Measurements from ENCODE around the gene C1orf35. TPM values are rescaled to one million over a fixed set of nuclear protein-coding genes. Genes with fewer than 3 reads are reported as not detected.

Gene C1orf35
- total RNA-seq, 2 donors from 2014 or later, result 9.1 to 9.7 TPM

GRCh38 chr1:228097333-228098081 is 5.6 kb downstream of the C1orf35 start:
- DNase-seq (ENCODE audit: low spot score) (no peak), ATAC-seq (ENCODE audit: insufficient number of reproducible peaks, low FRiP score, low read depth) (no peak)
- H3K4me1 ChIP-seq (ENCODE audit: control insufficient read depth in 1 of 2, low read depth in 2 of 2), result peaks cover 5 to 24% of the 10 kb centered on the region in 2 donors
- no peak overlapping the region for H3K4me3 ChIP-seq
- TF ChIP-seq, protein P1, sequence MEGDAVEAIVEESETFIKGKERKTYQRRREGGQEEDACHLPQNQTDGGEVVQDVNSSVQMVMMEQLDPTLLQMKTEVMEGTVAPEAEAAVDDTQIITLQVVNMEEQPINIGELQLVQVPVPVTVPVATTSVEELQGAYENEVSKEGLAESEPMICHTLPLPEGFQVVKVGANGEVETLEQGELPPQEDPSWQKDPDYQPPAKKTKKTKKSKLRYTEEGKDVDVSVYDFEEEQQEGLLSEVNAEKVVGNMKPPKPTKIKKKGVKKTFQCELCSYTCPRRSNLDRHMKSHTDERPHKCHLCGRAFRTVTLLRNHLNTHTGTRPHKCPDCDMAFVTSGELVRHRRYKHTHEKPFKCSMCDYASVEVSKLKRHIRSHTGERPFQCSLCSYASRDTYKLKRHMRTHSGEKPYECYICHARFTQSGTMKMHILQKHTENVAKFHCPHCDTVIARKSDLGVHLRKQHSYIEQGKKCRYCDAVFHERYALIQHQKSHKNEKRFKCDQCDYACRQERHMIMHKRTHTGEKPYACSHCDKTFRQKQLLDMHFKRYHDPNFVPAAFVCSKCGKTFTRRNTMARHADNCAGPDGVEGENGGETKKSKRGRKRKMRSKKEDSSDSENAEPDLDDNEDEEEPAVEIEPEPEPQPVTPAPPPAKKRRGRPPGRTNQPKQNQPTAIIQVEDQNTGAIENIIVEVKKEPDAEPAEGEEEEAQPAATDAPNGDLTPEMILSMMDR (IDR thresholded peaks at IDR 0.05), result no peak
- H3K9me3 ChIP-seq, result peaks cover 9% of the 10 kb centered on the region
- no peaks in the 10 kb centered on the region for H3K27me3 ChIP-seq (replicated peaks; ENCODE audit: insufficient read depth)
- H3K36me3 ChIP-seq, result peaks cover 32% of the 10 kb centered on the region
- no peak overlapping the region for H3K27ac ChIP-seq

GRCh38 chr1:228096416-228097332 is 6.5 kb downstream of the C1orf35 start:
- DNase-seq (ENCODE audit: low spot score) (no peak), ATAC-seq (ENCODE audit: insufficient number of reproducible peaks, low FRiP score, low read depth) (no peak)
- Histone ChIP-seq H3K36me3 (peaks cover 32% of the 10 kb centered on the region), H3K4me3 (no peak overlapping the region), H3K27ac (no peak overlapping the region), H3K4me1 (ENCODE audit: control insufficient read depth in 1 of 2, low read depth in 2 of 2) (peaks cover 1 to 24% of the 10 kb centered on the region in 2 donors), H3K9me3 (peaks cover 9% of the 10 kb centered on the region), H3K27me3 (replicated peaks; ENCODE audit: insufficient read depth) (no peaks in the 10 kb centered on the region)
- TF ChIP-seq, protein P1 (IDR thresholded peaks at IDR 0.05), result no peak

- H3K27ac ChIP-seq, result no peak overlapping the region
- peaks cover 32% of the 10 kb centered on the region for H3K36me3 ChIP-seq
These were observed 7.2 kb downstream of the C1orf35 start for GRCh38 chr1:228095938-228096337.

DNA sequence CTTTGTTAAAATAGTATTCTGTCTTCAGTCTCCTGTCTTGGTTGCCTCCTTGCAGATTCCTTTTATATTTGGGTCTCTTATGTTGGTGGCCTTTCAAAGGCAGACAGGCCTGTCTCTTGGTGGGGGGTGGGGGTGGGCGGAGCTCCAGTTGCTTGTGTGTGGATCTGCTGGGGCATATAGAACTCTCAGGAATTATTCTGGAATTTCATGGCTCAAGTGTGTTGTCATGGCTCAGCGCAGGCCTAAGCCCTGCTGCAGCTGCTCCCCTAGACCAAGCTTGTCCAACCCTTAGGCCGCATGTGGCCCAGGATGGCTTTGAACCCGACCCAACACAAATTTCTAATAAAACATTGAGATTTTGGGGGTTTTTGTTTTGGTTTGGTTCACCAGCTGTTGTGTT is 8.0 kb downstream of the C1orf35 start:
- Histone ChIP-seq H3K9me3 (peaks cover 9% of the 10 kb centered on the region), H3K27ac (no peak overlapping the region), H3K4me1 (ENCODE audit: control insufficient read depth in 1 of 2, low read depth in 2 of 2) (peaks cover 14 to 31% of the 10 kb centered on the region in 2 donors), H3K27me3 (replicated peaks; ENCODE audit: insufficient read depth) (no peaks in the 10 kb centered on the region), H3K36me3 (peaks cover 30% of the 10 kb centered on the region), H3K4me3 (no peak overlapping the region)
- TF ChIP-seq, protein P1 (IDR thresholded peaks at IDR 0.05), result no peak
- no peak for ATAC-seq (ENCODE audit: insufficient number of reproducible peaks, low FRiP score, low read depth)
- no peak for DNase-seq (ENCODE audit: low spot score)

More at GRCh38 chr1:228095938-228096337, 7.2 kb downstream of the C1orf35 start:
- TF ChIP-seq, protein P1 (IDR thresholded peaks at IDR 0.05), result no peak
- Histone ChIP-seq H3K27me3 (replicated peaks; ENCODE audit: insufficient read depth) (no peaks in the 10 kb centered on the region), H3K4me1 (ENCODE audit: control insufficient read depth in 1 of 2, low read depth in 2 of 2) (peaks cover 6 to 24% of the 10 kb centered on the region in 2 donors), H3K4me3 (no peak overlapping the region), H3K9me3 (peaks cover 9% of the 10 kb centered on the region)
- DNase-seq (ENCODE audit: low spot score) (no peak), ATAC-seq (ENCODE audit: insufficient number of reproducible peaks, low FRiP score, low read depth) (no peak)

DNA sequence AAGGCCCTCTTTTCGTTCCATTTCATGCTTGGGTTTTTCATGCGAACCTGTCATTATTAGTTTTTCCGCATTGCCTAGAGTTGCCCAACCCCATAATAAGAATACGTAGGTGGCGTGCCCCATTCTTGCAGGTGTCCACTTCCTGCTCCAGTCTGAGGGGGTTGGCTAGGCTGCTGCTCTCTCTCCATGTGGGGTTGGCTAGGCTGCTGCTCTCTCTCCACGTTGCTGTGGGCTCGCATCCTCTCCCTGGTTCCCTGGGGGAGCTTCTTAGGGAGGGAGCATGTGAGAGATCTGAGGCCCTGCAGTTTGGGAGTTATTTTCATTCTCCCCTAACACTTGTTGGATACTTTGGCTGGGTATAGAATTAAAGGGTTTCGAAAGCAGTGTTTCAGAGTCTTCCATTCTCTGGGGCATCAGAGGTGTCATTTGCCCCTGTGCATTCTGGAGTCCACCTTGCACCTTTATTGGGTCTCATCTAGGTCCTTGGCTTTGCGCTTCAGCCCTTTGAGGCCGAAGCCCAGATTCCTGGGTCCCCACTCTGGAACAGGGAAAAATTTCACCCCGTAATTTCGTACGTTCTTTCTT is 8.6 kb downstream of the C1orf35 start:
- Histone ChIP-seq H3K27ac (no peak overlapping the region), H3K4me3 (no peak overlapping the region), H3K36me3 (peaks cover 25% of the 10 kb centered on the region), H3K4me1 (ENCODE audit: control insufficient read depth in 1 of 2, low read depth in 2 of 2) (peaks cover 20 to 38% of the 10 kb centered on the region in 2 donors), H3K9me3 (peaks cover 9% of the 10 kb centered on the region), H3K27me3 (replicated peaks; ENCODE audit: insufficient read depth) (no peaks in the 10 kb centered on the region)
- ATAC-seq (ENCODE audit: insufficient number of reproducible peaks, low FRiP score, low read depth), result no peak
- TF ChIP-seq, protein P1 (IDR thresholded peaks at IDR 0.05), result no peak
- DNase-seq (ENCODE audit: low spot score), result no peak

Data from thoracic aorta (tissue), 2 donors.